Tibial nerve (tissue), 3 donors: ENCODE data around the gene SLC39A11.

Experiments
- CTCF ChIP-seq, 5 experiments: fragments of 200-600 bp in 3 of 5; fragments of 450-650 bp in 2 of 5; sonication (generic) in 3 of 5; IDR thresholded peaks; one replicate each; pipeline ENCODE4 v1.5.1; 2016 to 2019; ENCODE audit warnings: antibody characterized with exemption in 5 of 5, mild to moderate bottlenecking in 3 of 5, moderate library complexity in 2 of 5
- POLR2A ChIP-seq, 2 donors: fragments of 450-650 bp; IDR thresholded peaks; one replicate each; pipeline ENCODE4 v1.6.1; 2017; ENCODE audit warnings: antibody characterized with exemption in 2 of 2, mild to moderate bottlenecking in 2 of 2, moderate library complexity in 2 of 2

GRCh38 chr17:73140566-73140965 is 48.1 kb upstream of the SLC39A11 start:
- TF ChIP-seq CTCF (IDR thresholded peaks at IDR 0.05) (no peak), POLR2A (IDR thresholded peaks at IDR 0.05) (no peak)
